OCI-LY3 (cell line): Measurements from ENCODE around the gene CWF19L2.

Experiments used
- H2AFZ ChIP-seq: fragments of 200-600, 300-600 bp; shearing (Covaris generic); 2 replicates; pipeline ENCODE4 v1.6.0; 2014; ENCODE audit warnings: antibody characterized with exemption, low read depth, low read length
- H3K27ac ChIP-seq: fragments of 200-600, 300-600 bp; sonication (generic); 2 replicates; pipeline ENCODE4 v1.5.1; 2014; ENCODE audit warnings: mild to moderate bottlenecking, low read length, moderate library complexity, mixed read lengths
- H3K27me3 ChIP-seq: fragments of 200-600, 300-600 bp; sonication (generic); 2 replicates; pipeline ENCODE4 v1.6.1; 2014; ENCODE audit warnings: low read depth, low read length, mixed read lengths
- H3K36me3 ChIP-seq: fragments of 200-600, 300-600 bp; sonication (generic); replicated peaks from 2 replicates; pipeline ENCODE3; 2014; ENCODE audit warnings: low read depth, low read length, mixed read lengths
- H3K4me1 ChIP-seq: fragments of 300-600, 200-600 bp; sonication (generic); 2 replicates; pipeline ENCODE4 v1.6.1; 2014; ENCODE audit warnings: low read length, mixed read lengths
- H3K4me2 ChIP-seq: fragments of 200-600, 300-600 bp; sonication (generic); 2 replicates; pipeline ENCODE4 v1.6.1; 2014; ENCODE audit warnings: low read length, mixed read lengths
- H3K4me3 ChIP-seq: fragments of 300-600, 200-600 bp; sonication (generic); 2 replicates; pipeline ENCODE4 v1.5.1; 2014; ENCODE audit warnings: antibody characterized with exemption, mild to moderate bottlenecking, low read length, moderate library complexity
- H3K79me2 ChIP-seq: fragments of 300-600, 200-600 bp; shearing (Covaris generic); 2 replicates; pipeline ENCODE4 v1.6.1; 2014; ENCODE audit warnings: mild to moderate bottlenecking, low read length, mixed read lengths
- H3K9ac ChIP-seq: fragments of 300-600, 200-600 bp; shearing (Covaris generic); 2 replicates; pipeline ENCODE4 v1.6.0; 2014; ENCODE audit warnings: mild to moderate bottlenecking, low read length, moderate library complexity
- H3K9me3 ChIP-seq: fragments of 200-600, 300-600 bp; shearing (Covaris generic); 2 replicates; pipeline ENCODE4 v1.6.1; 2014; ENCODE audit warnings: low read length, mixed read lengths; ENCODE audit not compliant: insufficient read depth
- H4K20me1 ChIP-seq: fragments of 200-600, 300-600 bp; sonication (generic); 2 replicates; pipeline ENCODE4 v1.6.1; 2016; ENCODE audit warnings: low read length, mixed read lengths; ENCODE audit not compliant: insufficient read depth
- CTCF ChIP-seq: fragments of 200-600, 300-600 bp; sonication (generic); IDR thresholded peaks from 2 replicates; pipeline ENCODE4 v1.5.1; 2014; ENCODE audit warnings: antibody characterized with exemption, low read length, low read depth
- EZH2phosphoT487 ChIP-seq: fragments of 200-600 bp; shearing (Covaris generic); IDR thresholded peaks from 2 replicates; pipeline ENCODE4 v1.6.1; 2018; ENCODE audit warnings: antibody characterized with exemption, mixed run types, low read depth

CWF19L2 gene

GRCh38 chr11:107496011-107496410, 38.4 kb upstream of the CWF19L2 start:
- Histone ChIP-seq H2AFZ (no peak overlapping the region), H3K27me3 (no peaks in the 10 kb centered on the region), H3K4me3 (no peak overlapping the region), H3K79me2 (no peaks in the 10 kb centered on the region), H3K4me2 (no peak overlapping the region), H4K20me1 (no peaks in the 10 kb centered on the region), H3K27ac (no peak overlapping the region), H3K9me3 (no peaks in the 10 kb centered on the region), H3K9ac (no peak overlapping the region), H3K4me1 (no peaks in the 10 kb centered on the region), H3K36me3 (peaks cover under 1% of the 10 kb centered on the region)
- no peak for TF ChIP-seq EZH2phosphoT487
- no peak for TF ChIP-seq CTCF

- H3K4me2 ChIP-seq: no peak overlapping the region
- H3K9me3 ChIP-seq: no peaks in the 10 kb centered on the region
- H4K20me1 ChIP-seq: no peaks in the 10 kb centered on the region
- no peak overlapping the region for H3K9ac ChIP-seq
- H3K36me3 ChIP-seq: no peaks in the 10 kb centered on the region
- no peak overlapping the region for H3K27ac ChIP-seq
- TF ChIP-seq CTCF: no peak
- no peak for TF ChIP-seq EZH2phosphoT487
- H3K79me2 ChIP-seq: no peaks in the 10 kb centered on the region
- no peaks in the 10 kb centered on the region for H3K27me3 ChIP-seq
- no peak overlapping the region for H2AFZ ChIP-seq
- H3K4me1 ChIP-seq: no peaks in the 10 kb centered on the region
- no peak overlapping the region for H3K4me3 ChIP-seq
These were observed 36.4 kb upstream of the CWF19L2 start for GRCh38 chr11:107494055-107494454.

- Histone ChIP-seq H3K4me1 (no peaks in the 10 kb centered on the region), H3K4me2 (no peak overlapping the region), H3K27ac (no peak overlapping the region), H4K20me1 (no peaks in the 10 kb centered on the region), H2AFZ (no peak overlapping the region), H3K36me3 (no peaks in the 10 kb centered on the region), H3K79me2 (no peaks in the 10 kb centered on the region), H3K9ac (no peak overlapping the region), H3K9me3 (no peaks in the 10 kb centered on the region), H3K4me3 (no peak overlapping the region), H3K27me3 (no peaks in the 10 kb centered on the region)
- no peak for TF ChIP-seq EZH2phosphoT487
- no peak for TF ChIP-seq CTCF
These were observed 35.5 kb upstream of the CWF19L2 start for GRCh38 chr11:107493117-107493516.

GRCh38 chr11:107490836-107491235, 33.2 kb upstream of the CWF19L2 start:
- Histone ChIP-seq H4K20me1 (no peaks in the 10 kb centered on the region), H2AFZ (no peak overlapping the region), H3K36me3 (no peaks in the 10 kb centered on the region), H3K4me3 (no peak overlapping the region), H3K4me2 (no peak overlapping the region), H3K27me3 (no peaks in the 10 kb centered on the region), H3K79me2 (no peaks in the 10 kb centered on the region), H3K4me1 (no peaks in the 10 kb centered on the region), H3K9me3 (no peaks in the 10 kb centered on the region), H3K9ac (no peak overlapping the region), H3K27ac (no peak overlapping the region)
- no peak for TF ChIP-seq EZH2phosphoT487
- no peak for TF ChIP-seq CTCF
